Ascending aorta (tissue), 2 donors: Measurements from ENCODE around the gene IP6K1. TPM values are rescaled to one million over a fixed set of nuclear protein-coding genes. Genes with fewer than 3 reads are reported as not detected.

Source experiments
- DNase-seq, 2 donors: peaks; one replicate each; pipeline ENCODE4 v3.0.0-alpha.2; 2019; ENCODE audit warnings: low spot score in 2 of 2
- H3K27ac ChIP-seq, 2 donors: fragments of 200-600 bp; sonication (generic); one replicate each; pipeline ENCODE4 v1.5.1; 2016 to 2017; ENCODE audit warnings: mild to moderate bottlenecking in 1 of 2
- H3K27me3 ChIP-seq: fragments of 200-600 bp; sonication (generic); one replicate; pipeline ENCODE4 v1.5.1; 2017
- H3K36me3 ChIP-seq, 2 donors: fragments of 200-600 bp; sonication (generic); one replicate each; pipeline ENCODE4 v1.5.1; 2016
- H3K4me1 ChIP-seq, 2 donors: fragments of 200-600 bp; sonication (generic); one replicate each; pipeline ENCODE4 v1.5.1; 2016 to 2017; ENCODE audit warnings: mild to moderate bottlenecking in 1 of 2
- H3K4me3 ChIP-seq, 2 donors: fragments of 200-600 bp; sonication (generic); one replicate each; pipeline ENCODE4 v1.5.1; 2016 to 2017; ENCODE audit warnings: mild to moderate bottlenecking in 1 of 2
- H3K9me3 ChIP-seq, 2 donors: fragments of 200-600 bp; sonication (generic); one replicate each; pipeline ENCODE4 v1.5.1; 2016
- intact Hi-C: fragments of 100-400 bp; cut with DNase I; formaldehyde crosslinking; loops from one replicate; pipeline ENCODE4 v1.15.1; 2023
- total RNA-seq: library from RNA; depleted of rRNA; stranded (reverse); fragments of >200 nt; gene quantifications from one replicate; pipeline ENCODE4 v1.1.0, GENCODE V29; 2016
- TF ChIP-seq, protein P1 (sequence below), 3 experiments: fragments of 200-600 bp in 2 of 3; fragments of 450-650 bp in 1 of 3; sonication (generic) in 2 of 3; IDR thresholded peaks; one replicate each; pipeline ENCODE4 v1.5.1; 2016 to 2019; ENCODE audit warnings: antibody characterized with exemption in 3 of 3, mild to moderate bottlenecking in 1 of 3, moderate library complexity in 1 of 3

The IP6K1 gene
- total RNA-seq, 1 donor from 2014 or later = 33.8 TPM

DNA sequence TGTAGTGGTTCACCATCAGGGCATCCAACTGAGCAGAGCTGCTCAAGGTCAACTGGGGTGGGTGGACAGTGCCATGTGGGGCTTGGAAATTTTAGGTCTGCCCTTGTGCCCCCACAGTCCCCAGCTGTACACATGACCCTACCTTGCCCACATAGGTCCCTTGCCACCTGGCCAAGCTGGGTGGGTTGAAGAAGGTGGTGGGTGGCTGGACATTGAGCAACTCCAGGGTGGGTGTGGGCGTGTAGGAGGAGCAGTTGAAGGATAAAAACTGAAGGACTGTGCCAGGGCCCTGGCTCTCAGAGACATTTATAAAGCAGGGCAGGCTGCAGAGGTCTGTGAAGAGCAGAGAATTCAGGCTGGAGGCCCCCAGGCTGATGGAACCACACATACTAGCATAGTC is 12.8 kb upstream of the IP6K1 start:
- TF ChIP-seq, protein P1, sequence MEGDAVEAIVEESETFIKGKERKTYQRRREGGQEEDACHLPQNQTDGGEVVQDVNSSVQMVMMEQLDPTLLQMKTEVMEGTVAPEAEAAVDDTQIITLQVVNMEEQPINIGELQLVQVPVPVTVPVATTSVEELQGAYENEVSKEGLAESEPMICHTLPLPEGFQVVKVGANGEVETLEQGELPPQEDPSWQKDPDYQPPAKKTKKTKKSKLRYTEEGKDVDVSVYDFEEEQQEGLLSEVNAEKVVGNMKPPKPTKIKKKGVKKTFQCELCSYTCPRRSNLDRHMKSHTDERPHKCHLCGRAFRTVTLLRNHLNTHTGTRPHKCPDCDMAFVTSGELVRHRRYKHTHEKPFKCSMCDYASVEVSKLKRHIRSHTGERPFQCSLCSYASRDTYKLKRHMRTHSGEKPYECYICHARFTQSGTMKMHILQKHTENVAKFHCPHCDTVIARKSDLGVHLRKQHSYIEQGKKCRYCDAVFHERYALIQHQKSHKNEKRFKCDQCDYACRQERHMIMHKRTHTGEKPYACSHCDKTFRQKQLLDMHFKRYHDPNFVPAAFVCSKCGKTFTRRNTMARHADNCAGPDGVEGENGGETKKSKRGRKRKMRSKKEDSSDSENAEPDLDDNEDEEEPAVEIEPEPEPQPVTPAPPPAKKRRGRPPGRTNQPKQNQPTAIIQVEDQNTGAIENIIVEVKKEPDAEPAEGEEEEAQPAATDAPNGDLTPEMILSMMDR (IDR thresholded peaks at IDR 0.05) = no peak
- DNase-seq = no peak
- Histone ChIP-seq H3K36me3 (no peaks in the 10 kb centered on the region), H3K9me3 (no peaks in the 10 kb centered on the region), H3K27ac (peak overlapping the region in 1 of 2 donors; percentile 48), H3K4me3 (no peak overlapping the region), H3K27me3 (no peaks in the 10 kb centered on the region), H3K4me1 (peaks cover 2 to 8% of the 10 kb centered on the region in 2 donors)
- intact Hi-C loops = no loop called here

DNA sequence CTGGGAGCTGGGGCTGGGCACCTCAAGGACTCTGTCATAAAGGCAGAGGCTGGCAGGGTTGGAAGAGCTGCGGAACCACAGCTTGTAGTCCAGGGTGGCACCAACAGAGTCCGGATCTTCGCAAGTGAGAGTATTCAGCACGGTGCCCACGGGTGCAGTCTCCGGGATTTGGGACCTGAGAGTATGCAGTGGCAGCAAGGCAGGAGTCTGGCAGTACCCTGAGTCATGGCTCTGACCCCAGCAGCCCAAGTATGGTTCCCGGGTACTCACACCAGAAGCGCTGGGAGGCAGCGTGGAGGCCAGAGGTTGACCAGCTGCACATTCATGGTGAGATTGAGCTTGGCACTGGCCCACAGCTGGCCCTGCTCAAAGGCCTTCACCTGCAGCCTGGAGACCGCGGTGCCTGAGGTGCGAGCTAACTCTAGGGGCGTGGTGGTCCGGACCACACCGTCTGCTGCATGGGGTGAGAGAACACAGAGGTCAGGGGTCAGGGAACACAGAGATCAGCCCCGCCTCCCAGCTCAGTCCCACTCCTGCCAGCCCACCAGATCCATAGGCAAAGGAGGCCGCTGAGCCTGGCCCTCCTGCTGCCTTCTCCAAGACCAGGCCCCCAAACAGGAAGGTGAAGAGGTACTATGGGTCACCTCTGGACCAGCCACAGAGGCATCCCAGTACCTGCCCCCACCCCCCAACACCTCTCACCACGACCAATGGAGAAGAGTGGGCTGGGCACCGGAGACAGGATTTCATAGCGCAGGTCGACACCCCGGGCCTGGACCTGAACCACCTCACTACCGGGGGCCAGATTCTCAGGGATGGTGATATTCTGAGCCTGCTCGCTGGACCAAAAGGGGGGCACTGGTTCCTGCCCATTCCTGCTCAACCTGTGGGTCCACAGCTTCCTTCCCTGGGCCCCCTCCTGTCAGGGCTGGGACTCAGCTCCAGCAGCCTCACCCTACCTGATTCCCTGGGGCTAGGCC is 8.9 kb upstream of the IP6K1 start:
- Histone ChIP-seq H3K4me1 (peaks cover 0 to 2% of the 10 kb centered on the region in 2 donors), H3K4me3 (no peak overlapping the region), H3K27ac (no peak overlapping the region), H3K9me3 (no peaks in the 10 kb centered on the region), H3K27me3 (no peaks in the 10 kb centered on the region), H3K36me3 (no peaks in the 10 kb centered on the region)
- DNase-seq = no peak
- TF ChIP-seq, protein P1 (IDR thresholded peaks at IDR 0.05) = no peak
- intact Hi-C loops = no loop called here

DNA sequence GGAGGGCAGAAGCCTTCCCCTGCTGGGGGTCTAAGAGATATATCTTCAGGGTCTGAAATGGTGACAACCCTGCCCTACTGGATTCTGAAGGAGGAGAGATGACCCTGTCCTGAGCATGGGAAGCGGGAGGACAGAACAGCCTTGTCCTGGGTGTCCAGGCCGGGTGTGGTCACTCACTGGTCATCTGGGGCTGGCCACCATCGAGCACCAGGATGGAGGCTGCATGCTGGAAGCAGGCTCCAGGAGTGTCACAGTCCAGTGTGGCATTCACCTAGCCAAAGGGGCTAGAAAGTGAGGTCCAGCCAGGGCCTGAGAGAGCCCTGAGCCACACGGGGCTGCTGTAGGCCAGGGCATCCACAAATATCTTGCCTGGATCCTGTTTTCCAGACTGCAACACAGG is 8.1 kb upstream of the IP6K1 start:
- Histone ChIP-seq H3K27me3 (no peaks in the 10 kb centered on the region), H3K27ac (no peak overlapping the region), H3K4me3 (no peak overlapping the region), H3K4me1 (no peaks in the 10 kb centered on the region), H3K9me3 (no peaks in the 10 kb centered on the region), H3K36me3 (no peaks in the 10 kb centered on the region)
- TF ChIP-seq, protein P1 (IDR thresholded peaks at IDR 0.05) = no peak
- intact Hi-C loops = no loop called here
- DNase-seq = no peak

DNA sequence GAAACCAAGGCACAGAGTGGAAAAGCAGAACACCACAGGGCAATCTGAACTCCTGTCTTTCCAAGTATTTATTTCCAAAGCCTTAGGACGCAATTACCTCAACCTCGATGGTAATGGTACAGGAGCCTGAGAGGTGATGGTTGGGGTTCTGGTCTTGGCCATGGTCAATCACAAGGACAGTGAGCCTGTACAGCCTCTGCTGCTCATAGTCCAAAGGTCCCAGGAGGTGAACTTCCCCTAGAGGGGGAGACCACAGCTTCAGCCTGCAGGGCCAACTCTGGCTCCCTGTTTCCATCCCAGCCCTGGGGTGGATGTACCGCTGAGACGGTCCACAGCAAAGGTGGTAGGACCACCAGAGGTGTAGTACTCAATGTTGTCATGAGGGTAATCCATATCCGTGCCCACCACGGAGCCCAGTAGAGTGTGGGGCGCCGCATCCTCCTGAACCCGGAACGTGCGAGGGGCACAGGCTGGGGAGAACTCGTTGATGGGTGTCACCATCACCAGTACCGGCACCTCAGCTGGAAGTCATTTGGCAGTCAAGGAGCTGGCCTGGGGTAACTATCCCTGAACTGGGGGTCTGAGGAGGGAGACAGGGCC is 7.2 kb upstream of the IP6K1 start:
- no peaks in the 10 kb centered on the region for H3K9me3 ChIP-seq
- no peaks in the 10 kb centered on the region for H3K36me3 ChIP-seq
- no peaks in the 10 kb centered on the region for H3K4me1 ChIP-seq
- H3K4me3 ChIP-seq = no peak overlapping the region
- no peak for DNase-seq
- H3K27ac ChIP-seq = no peak overlapping the region
- no peaks in the 10 kb centered on the region for H3K27me3 ChIP-seq
- TF ChIP-seq, protein P1 (IDR thresholded peaks at IDR 0.05) = no peak
- intact Hi-C loops = no loop called here

DNA sequence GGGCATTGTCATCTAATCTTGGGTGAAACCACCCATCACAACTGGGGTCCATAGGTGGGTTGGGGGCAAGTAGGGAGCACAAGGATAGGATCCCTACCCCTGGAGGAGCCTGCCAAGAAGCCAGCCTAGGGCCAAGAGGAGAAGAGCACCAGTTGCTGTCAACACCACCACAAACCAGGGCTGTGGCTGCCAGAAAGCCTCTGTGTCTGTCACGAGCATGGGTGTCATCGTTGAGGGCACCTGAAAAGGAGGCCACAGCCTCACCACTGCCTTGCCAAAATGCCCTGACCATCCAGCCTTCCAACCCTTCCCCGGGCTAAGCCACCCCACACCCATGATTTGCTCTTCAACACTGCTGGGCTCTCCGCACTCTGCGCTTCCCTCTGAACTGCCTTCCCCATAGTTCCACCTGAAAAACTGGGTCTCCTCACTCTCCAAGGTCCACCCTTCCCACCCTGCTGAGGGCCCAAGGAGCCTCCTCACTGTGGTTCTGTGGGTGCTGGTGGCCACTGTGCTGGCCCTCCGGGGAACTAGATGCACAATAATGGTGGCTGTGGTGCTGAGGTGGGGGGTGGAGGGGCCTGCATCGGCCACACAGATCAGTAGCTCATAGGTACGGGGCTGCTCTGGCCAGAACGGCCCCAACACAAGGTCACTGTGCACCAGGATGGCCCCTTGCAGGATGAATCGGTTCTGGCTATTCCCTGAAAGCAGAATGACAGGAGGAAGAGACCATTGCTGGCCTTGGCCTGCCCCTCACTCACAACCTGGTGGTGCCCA is 6.2 kb upstream of the IP6K1 start:
- Histone ChIP-seq H3K4me1 (no peaks in the 10 kb centered on the region), H3K36me3 (no peaks in the 10 kb centered on the region), H3K27ac (no peak overlapping the region), H3K27me3 (no peaks in the 10 kb centered on the region), H3K9me3 (no peaks in the 10 kb centered on the region), H3K4me3 (no peak overlapping the region)
- DNase-seq = peak in 1 of 2 donors; percentile 56
- intact Hi-C loops = no loop called here
- TF ChIP-seq, protein P1 (IDR thresholded peaks at IDR 0.05) = no peak
